C4-2B (cell line): ENCODE results near the gene RAB8A.

Source experiments
- ZFX ChIP-seq: fragments of 450-650 bp; IDR thresholded peaks from 2 replicates; pipeline ENCODE4 v1.6.1; 2017
- TF ChIP-seq, protein P1 (sequence below): fragments of 450-650 bp; conservative IDR thresholded peaks from 2 replicates; pipeline ENCODE4 v1.5.1; 2017; ENCODE audit warnings: mild to moderate bottlenecking

DNA sequence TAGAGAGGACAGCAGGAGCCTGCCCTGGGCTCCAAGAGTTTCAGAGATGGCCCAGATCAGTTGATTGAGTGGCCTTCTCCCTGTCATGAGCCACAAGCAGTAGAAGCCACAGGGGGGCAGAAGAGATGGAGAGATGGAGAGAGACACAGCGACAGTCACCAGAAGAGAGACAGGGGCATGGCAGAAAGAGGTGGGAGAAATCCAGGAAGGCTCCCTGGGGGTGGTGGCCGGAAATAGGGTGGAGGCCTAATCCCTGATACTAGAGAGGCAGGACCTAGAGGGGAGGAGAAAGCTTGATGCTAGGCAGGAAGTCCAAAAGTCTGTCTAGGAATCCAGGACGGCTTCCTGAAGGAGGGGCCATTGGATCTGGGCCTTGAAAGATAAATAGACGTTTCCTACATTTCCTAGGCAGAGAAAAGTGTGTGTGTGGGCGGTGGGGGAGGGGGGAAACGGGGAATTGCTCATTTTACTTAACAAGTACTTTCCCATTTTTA, 45.0 kb upstream of the RAB8A start:
- TF ChIP-seq, protein P1, sequence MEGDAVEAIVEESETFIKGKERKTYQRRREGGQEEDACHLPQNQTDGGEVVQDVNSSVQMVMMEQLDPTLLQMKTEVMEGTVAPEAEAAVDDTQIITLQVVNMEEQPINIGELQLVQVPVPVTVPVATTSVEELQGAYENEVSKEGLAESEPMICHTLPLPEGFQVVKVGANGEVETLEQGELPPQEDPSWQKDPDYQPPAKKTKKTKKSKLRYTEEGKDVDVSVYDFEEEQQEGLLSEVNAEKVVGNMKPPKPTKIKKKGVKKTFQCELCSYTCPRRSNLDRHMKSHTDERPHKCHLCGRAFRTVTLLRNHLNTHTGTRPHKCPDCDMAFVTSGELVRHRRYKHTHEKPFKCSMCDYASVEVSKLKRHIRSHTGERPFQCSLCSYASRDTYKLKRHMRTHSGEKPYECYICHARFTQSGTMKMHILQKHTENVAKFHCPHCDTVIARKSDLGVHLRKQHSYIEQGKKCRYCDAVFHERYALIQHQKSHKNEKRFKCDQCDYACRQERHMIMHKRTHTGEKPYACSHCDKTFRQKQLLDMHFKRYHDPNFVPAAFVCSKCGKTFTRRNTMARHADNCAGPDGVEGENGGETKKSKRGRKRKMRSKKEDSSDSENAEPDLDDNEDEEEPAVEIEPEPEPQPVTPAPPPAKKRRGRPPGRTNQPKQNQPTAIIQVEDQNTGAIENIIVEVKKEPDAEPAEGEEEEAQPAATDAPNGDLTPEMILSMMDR: no peak
- no peak for TF ChIP-seq ZFX
